NB4 (cell line): ENCODE data around the gene PIEZO2.

Experiments
- CTCF ChIP-seq: IDR thresholded peaks from one replicate; pipeline ENCODE4 v1.5.1; 2012; ENCODE audit warnings: low read depth, low read length
- MAX ChIP-seq: IDR thresholded peaks from 2 replicates; pipeline ENCODE4 v1.6.1; 2011; ENCODE audit warnings: low read depth, low read length
- MYC ChIP-seq: IDR thresholded peaks from 2 replicates; pipeline ENCODE4 v1.6.1; 2011; ENCODE audit warnings: low read depth, low read length
- POLR2A ChIP-seq: IDR thresholded peaks from 2 replicates; pipeline ENCODE4 v1.6.1; 2011; ENCODE audit warnings: mild to moderate bottlenecking; ENCODE audit not compliant: insufficient read length; ENCODE audit errors: extremely low read depth

GRCh38 chr18:10702206-10702605 lies 447.2 kb downstream of the PIEZO2 start:
- TF ChIP-seq MAX, result no peak
- no peak for TF ChIP-seq CTCF
- no peak for TF ChIP-seq MYC
- no peak for TF ChIP-seq POLR2A
